HG03025 (cell line): ENCODE measurements around the gene AFP.

Source experiments
- ATAC-seq: cut with Tn5 transposase; IDR thresholded peaks from one replicate; pipeline ENCODE4 v1.9.1; 2021; ENCODE audit warnings: mild to moderate bottlenecking, moderate library complexity; ENCODE audit not compliant: unreplicated experiment, low FRiP score

AFP gene

GRCh38 chr4:73454920-73455319 lies 18.9 kb downstream of the AFP start:
- no peak for ATAC-seq

- ATAC-seq, result no peak
Observed at GRCh38 chr4:73456177-73457022, 20.4 kb downstream of the AFP start.

- ATAC-seq, result no peak
Observed at GRCh38 chr4:73458184-73459047, 22.4 kb downstream of the AFP start.

GRCh38 chr4:73459048-73459421 lies 23.0 kb downstream of the AFP start:
- no peak for ATAC-seq

- ATAC-seq, result no peak
Observed at GRCh38 chr4:73460913-73461522, 25.0 kb downstream of the AFP start.

- ATAC-seq, result no peak
Observed at GRCh38 chr4:73468170-73468569, 32.1 kb downstream of the AFP start.

- ATAC-seq, result no peak
Observed at GRCh38 chr4:73470728-73471127, 34.7 kb downstream of the AFP start.

GRCh38 chr4:73477176-73477575 lies 41.2 kb downstream of the AFP start:
- no peak for ATAC-seq

GRCh38 chr4:73479323-73479722 lies 43.3 kb downstream of the AFP start:
- ATAC-seq, result no peak

- ATAC-seq, result no peak
Observed at GRCh38 chr4:73481358-73481757, 45.3 kb downstream of the AFP start, which contains the start of gene AFM. TSS of gene AFM (plus strand) at chr4:73481745. CDS start at chr4:73481776, 31 bp downstream.

GRCh38 chr4:73485085-73485484 lies 49.1 kb downstream of the AFP start:
- no peak for ATAC-seq

- ATAC-seq, result no peak
Observed at GRCh38 chr4:73485596-73485995, 49.6 kb downstream of the AFP start.

GRCh38 chr4:73486497-73486896 lies 50.5 kb downstream of the AFP start:
- ATAC-seq, result no peak

GRCh38 chr4:73487233-73487632 lies 51.2 kb downstream of the AFP start:
- no peak for ATAC-seq

GRCh38 chr4:73499996-73500765 lies 64.2 kb downstream of the AFP start:
- no peak for ATAC-seq

GRCh38 chr4:73501664-73502265 lies 65.7 kb downstream of the AFP start:
- no peak for ATAC-seq

GRCh38 chr4:73505567-73505966 lies 69.5 kb downstream of the AFP start:
- no peak for ATAC-seq
